Keratinocyte (primary cell): ENCODE results near the gene RALGPS2. TPM values are rescaled to one million over a fixed set of nuclear protein-coding genes. Genes with fewer than 3 reads are reported as not detected.

Source experiments
- DNase-seq: peaks from one replicate; pipeline ENCODE4 v3.0.0-alpha.2; 2011; ENCODE audit warnings: low read depth, missing footprints, low spot score
- FAIRE-seq: peaks from 2 replicates; lab custom pipeline; 2011; peaks lifted over from hg19 to GRCh38; lab: Jason Lieb, UNC
- H2AFZ ChIP-seq: 2 replicates; pipeline ENCODE4 v1.6.0; 2012; ENCODE audit warnings: low read length, control low read depth, inconsistent platforms; ENCODE audit not compliant: control insufficient read depth
- H3K27ac ChIP-seq: 2 replicates; pipeline ENCODE4 v1.5.1; 2011; ENCODE audit warnings: low read length; ENCODE audit not compliant: control insufficient read depth, insufficient read depth
- H3K27me3 ChIP-seq: 3 replicates; pipeline ENCODE4 v1.6.0; 2011; ENCODE audit warnings: low read length; ENCODE audit not compliant: control insufficient read depth, insufficient read depth; ENCODE audit errors: extremely low read depth
- H3K36me3 ChIP-seq, 2 experiments: 2 replicates in 1 of 2; 3 replicates in 1 of 2; pipeline ENCODE4 v1.5.1; 2011; ENCODE audit warnings: low read length in 2 of 2, mild to moderate bottlenecking in 1 of 2; ENCODE audit not compliant: control insufficient read depth in 2 of 2, insufficient read depth in 2 of 2; ENCODE audit errors: extremely low read depth in 1 of 2
- H3K4me1 ChIP-seq: 3 replicates; pipeline ENCODE4 v1.5.1; 2011; ENCODE audit warnings: low read length; ENCODE audit not compliant: control insufficient read depth, insufficient read depth; ENCODE audit errors: extremely low read depth
- H3K4me2 ChIP-seq: 3 replicates; pipeline ENCODE4 v1.6.0; 2011; ENCODE audit warnings: low read depth, low read length; ENCODE audit not compliant: control insufficient read depth, insufficient read depth; ENCODE audit errors: extremely low read depth
- H3K4me3 ChIP-seq, 3 experiments: fragments of 200-600 bp in 1 of 3; sonication (generic) in 1 of 3; 2 replicates in 2 of 3; 3 replicates in 1 of 3; pipeline ENCODE4 v1.5.1; 2011 to 2016; ENCODE audit warnings: low read length in 3 of 3, mild to moderate bottlenecking in 3 of 3, control low read depth in 2 of 3, inconsistent platforms in 1 of 3, low read depth in 1 of 3, mixed read lengths in 1 of 3, mixed run types in 1 of 3, moderate library complexity in 1 of 3; ENCODE audit not compliant: control insufficient read depth in 2 of 3, insufficient read depth in 2 of 3; ENCODE audit errors: extremely low read depth in 1 of 3
- H3K79me2 ChIP-seq: 2 replicates; pipeline ENCODE4 v1.6.0; 2012; ENCODE audit warnings: low read length; ENCODE audit not compliant: control insufficient read depth, insufficient read depth
- H3K9ac ChIP-seq: 3 replicates; pipeline ENCODE4 v1.6.0; 2011; ENCODE audit warnings: low read length; ENCODE audit not compliant: control insufficient read depth, insufficient read depth; ENCODE audit errors: extremely low read depth
- H3K9me1 ChIP-seq: 3 replicates; pipeline ENCODE4 v1.6.0; 2011; ENCODE audit warnings: low read length; ENCODE audit not compliant: control insufficient read depth, insufficient read depth; ENCODE audit errors: extremely low read depth
- H3K9me3 ChIP-seq: 2 replicates; pipeline ENCODE4 v1.5.1; 2012; ENCODE audit warnings: low read depth, low read length; ENCODE audit not compliant: control insufficient read depth
- H4K20me1 ChIP-seq: 3 replicates; pipeline ENCODE4 v1.6.0; 2011; ENCODE audit warnings: low read length; ENCODE audit not compliant: control insufficient read depth, insufficient read depth; ENCODE audit errors: extremely low read depth
- EZH2 ChIP-seq: IDR thresholded peaks from one replicate; pipeline ENCODE4 v1.6.1; 2012; ENCODE audit warnings: inconsistent platforms, mild to moderate bottlenecking, low read length, moderate library complexity
- dilution Hi-C: fragments of 300-500 bp; cut with MboI; formaldehyde crosslinking; loops from one replicate; pipeline ENCODE4 v1.7.0; 2020; ENCODE audit warnings: low sequenced_read_pairs; ENCODE audit not compliant: extremely low pct_ligation_motif_present
- polyA plus RNA-seq, 5 experiments: library from polyadenylated mRNA; depleted of rRNA in 3 of 5; stranded (reverse) in 3 of 5; stranded (forward) in 1 of 5; unstranded in 1 of 5; fragments of >200 nt; gene quantifications; 1 replicate in 1 of 5; 2 replicates in 3 of 5; 3 replicates in 1 of 5; pipeline versions ENCODE4 v1.2.1 to v1.2.3, GENCODE V29; 2011 to 2012; ENCODE audit warnings: missing spikeins in 2 of 5, low read depth in 1 of 5, low replicate concordance in 1 of 5
- TF ChIP-seq, protein P1 (sequence below), 3 experiments: IDR thresholded peaks in 1 of 3; conservative IDR thresholded peaks in 1 of 3; optimal IDR thresholded peaks in 1 of 3; 2 replicates in 2 of 3; 3 replicates in 1 of 3; pipeline versions ENCODE3 to v1.5.1; 2011; ENCODE audit warnings: low read length in 3 of 3, mild to moderate bottlenecking in 3 of 3, moderate library complexity in 2 of 3, control low read depth in 1 of 3, inconsistent platforms in 1 of 3; ENCODE audit not compliant: insufficient read depth in 2 of 3; ENCODE audit errors: extremely low read depth in 1 of 3

Gene RALGPS2
- polyA plus RNA-seq, 1 donor (not counting 4 experiments of a cell fraction or from before 2014, with no cell fraction given): 14.8 TPM

GRCh38 chr1:178726087-178726517 lies 1.1 kb downstream of the RALGPS2 start:
- Histone ChIP-seq H3K27me3 (no peaks in the 10 kb centered on the region), H3K27ac (peak overlapping the region; percentile 91), H3K79me2 (peaks cover 14% of the 10 kb centered on the region), H3K9me3 (no peaks in the 10 kb centered on the region), H3K4me2 (peak overlapping the region; percentile 86), H2AFZ (peak overlapping the region; percentile 95), H4K20me1 (no peaks in the 10 kb centered on the region), H3K36me3 (no peaks in the 10 kb centered on the region), H3K4me1 (peaks cover 13% of the 10 kb centered on the region), H3K4me3 (peak overlapping the region; percentile 90 to 93 (median 91)), H3K9ac (peak overlapping the region; percentile 84), H3K9me1 (no peaks in the 10 kb centered on the region)
- no peak for TF ChIP-seq EZH2
- TF ChIP-seq, protein P1, sequence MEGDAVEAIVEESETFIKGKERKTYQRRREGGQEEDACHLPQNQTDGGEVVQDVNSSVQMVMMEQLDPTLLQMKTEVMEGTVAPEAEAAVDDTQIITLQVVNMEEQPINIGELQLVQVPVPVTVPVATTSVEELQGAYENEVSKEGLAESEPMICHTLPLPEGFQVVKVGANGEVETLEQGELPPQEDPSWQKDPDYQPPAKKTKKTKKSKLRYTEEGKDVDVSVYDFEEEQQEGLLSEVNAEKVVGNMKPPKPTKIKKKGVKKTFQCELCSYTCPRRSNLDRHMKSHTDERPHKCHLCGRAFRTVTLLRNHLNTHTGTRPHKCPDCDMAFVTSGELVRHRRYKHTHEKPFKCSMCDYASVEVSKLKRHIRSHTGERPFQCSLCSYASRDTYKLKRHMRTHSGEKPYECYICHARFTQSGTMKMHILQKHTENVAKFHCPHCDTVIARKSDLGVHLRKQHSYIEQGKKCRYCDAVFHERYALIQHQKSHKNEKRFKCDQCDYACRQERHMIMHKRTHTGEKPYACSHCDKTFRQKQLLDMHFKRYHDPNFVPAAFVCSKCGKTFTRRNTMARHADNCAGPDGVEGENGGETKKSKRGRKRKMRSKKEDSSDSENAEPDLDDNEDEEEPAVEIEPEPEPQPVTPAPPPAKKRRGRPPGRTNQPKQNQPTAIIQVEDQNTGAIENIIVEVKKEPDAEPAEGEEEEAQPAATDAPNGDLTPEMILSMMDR (optimal IDR thresholded peaks at IDR 0.05 in 1 of 3, IDR thresholded peaks at IDR 0.05 in 1 of 3, conservative IDR thresholded peaks at IDR 0.05 in 1 of 3; ENCODE audit: extremely low read depth in 1 of 3, insufficient read depth in 2 of 3, low read length in 3 of 3): no peak
- dilution Hi-C loops: no loop called here
- DNase-seq: peak; percentile 52
- FAIRE-seq: peak; percentile 70

GRCh38 chr1:178726545-178726944 lies 1.5 kb downstream of the RALGPS2 start:
- no peaks in the 10 kb centered on the region for H3K27me3 ChIP-seq
- no peaks in the 10 kb centered on the region for H3K36me3 ChIP-seq
- H3K4me2 ChIP-seq: peak overlapping the region; percentile 86
- DNase-seq (no peak), FAIRE-seq (peak; percentile 20)
- H3K79me2 ChIP-seq: peaks cover 14% of the 10 kb centered on the region
- dilution Hi-C loops: no loop called here
- H3K27ac ChIP-seq: peak overlapping the region; percentile 91
- H3K9me3 ChIP-seq: no peaks in the 10 kb centered on the region
- H3K9ac ChIP-seq: peak overlapping the region; percentile 60
- peak overlapping the region; percentile 45 for H2AFZ ChIP-seq
- TF ChIP-seq, protein P1 (optimal IDR thresholded peaks at IDR 0.05 in 1 of 3, IDR thresholded peaks at IDR 0.05 in 1 of 3, conservative IDR thresholded peaks at IDR 0.05 in 1 of 3; ENCODE audit: extremely low read depth in 1 of 3, insufficient read depth in 2 of 3, low read length in 3 of 3): no peak
- no peak for TF ChIP-seq EZH2
- peaks cover 13% of the 10 kb centered on the region for H3K4me1 ChIP-seq
- H3K9me1 ChIP-seq: no peaks in the 10 kb centered on the region
- H4K20me1 ChIP-seq: no peaks in the 10 kb centered on the region
- peak overlapping the region; percentile 90 to 93 (median 91) for H3K4me3 ChIP-seq
